IPS DF 4.7 (cell line): ENCODE measurements around the gene CTSW.

ENCODE experiments used
- DNase-seq: peaks from one replicate; pipeline ENCODE4 v3.0.0-alpha.2; 2013; ENCODE audit warnings: low spot score; ENCODE audit errors: extremely low read depth

Gene CTSW

GRCh38 chr11:65867284-65868071 is 12.2 kb upstream of the CTSW start:
- no peak for DNase-seq

DNA sequence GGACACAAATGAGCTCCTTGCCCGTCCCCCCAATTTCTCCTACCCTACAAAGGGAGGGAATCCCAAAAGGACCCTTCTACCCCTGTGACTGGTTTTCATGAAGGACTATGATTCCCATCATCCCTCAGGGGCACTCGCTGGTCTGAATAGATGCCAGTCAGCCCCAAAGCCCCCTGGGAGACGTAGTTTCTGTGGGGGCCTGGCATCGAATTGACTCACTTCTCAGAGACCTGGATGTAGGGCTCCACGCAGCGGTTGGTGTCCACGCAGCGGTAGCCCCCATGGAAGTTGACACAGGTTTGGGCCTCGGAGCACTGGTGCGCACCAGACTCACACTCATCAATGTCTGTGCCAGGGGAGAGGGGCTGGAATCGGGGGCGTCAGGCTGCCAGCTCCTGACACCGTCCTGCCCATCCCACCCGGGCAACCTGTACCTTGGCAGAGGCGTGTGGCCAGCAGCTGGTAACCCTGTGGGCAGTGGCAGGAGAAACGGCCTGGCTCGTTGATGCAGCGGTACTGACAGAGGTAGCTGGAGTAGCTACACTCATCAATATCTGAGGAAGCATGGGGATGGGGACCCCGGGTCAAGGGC is 11.5 kb upstream of the CTSW start:
- no peak for DNase-seq

GRCh38 chr11:65868907-65869306 is 10.7 kb upstream of the CTSW start:
- DNase-seq = no peak

DNA sequence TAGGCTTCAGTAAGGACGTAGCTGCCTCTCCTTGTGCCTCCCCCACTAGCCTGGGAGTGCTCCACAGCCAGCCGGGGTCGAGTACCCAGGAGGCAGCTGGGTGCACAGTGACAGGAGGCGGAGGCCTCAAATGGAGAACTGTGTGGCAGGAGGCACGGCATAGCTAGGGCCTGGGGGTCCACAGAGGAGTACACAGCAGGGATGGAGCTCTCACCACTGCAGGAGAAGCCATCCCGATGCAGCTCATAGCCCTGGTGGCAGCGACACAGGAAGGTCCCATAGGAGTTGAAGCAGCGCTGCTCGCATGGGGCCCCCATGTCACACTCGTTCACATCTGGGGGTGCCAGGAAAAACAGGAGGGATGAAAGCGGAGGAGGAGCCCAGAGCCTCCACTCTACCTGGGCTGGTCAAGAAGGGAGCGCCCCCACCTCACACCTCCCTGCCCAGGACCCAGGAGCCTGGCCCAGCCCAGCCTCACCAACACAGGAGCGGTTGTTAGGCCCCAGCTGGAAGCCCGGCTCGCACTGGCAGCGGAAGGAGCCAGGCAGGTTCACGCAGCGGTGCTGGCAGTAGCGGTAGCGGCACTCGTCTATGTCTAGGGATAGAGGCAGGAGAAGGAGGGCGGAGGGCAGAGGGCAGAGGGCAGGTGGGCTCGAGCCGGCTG is 9.9 kb upstream of the CTSW start:
- DNase-seq = no peak

DNA sequence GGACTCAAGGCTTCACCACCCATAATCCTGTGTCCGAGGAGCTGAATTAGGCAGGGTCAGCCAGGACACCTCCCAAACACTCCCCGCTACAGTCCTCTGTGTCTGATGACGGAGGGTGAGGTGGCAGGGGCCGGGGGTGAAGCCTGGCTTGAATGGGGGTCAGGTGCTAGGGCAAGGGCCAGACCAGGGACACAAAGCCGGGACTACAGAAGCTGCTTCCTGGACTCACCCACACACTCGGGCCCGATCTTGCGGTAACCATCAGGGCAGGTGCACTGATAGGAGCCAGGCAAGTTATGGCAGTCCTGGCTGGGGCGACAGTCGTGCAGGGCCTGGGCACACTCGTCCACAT is 9.4 kb upstream of the CTSW start:
- no peak for DNase-seq

DNA sequence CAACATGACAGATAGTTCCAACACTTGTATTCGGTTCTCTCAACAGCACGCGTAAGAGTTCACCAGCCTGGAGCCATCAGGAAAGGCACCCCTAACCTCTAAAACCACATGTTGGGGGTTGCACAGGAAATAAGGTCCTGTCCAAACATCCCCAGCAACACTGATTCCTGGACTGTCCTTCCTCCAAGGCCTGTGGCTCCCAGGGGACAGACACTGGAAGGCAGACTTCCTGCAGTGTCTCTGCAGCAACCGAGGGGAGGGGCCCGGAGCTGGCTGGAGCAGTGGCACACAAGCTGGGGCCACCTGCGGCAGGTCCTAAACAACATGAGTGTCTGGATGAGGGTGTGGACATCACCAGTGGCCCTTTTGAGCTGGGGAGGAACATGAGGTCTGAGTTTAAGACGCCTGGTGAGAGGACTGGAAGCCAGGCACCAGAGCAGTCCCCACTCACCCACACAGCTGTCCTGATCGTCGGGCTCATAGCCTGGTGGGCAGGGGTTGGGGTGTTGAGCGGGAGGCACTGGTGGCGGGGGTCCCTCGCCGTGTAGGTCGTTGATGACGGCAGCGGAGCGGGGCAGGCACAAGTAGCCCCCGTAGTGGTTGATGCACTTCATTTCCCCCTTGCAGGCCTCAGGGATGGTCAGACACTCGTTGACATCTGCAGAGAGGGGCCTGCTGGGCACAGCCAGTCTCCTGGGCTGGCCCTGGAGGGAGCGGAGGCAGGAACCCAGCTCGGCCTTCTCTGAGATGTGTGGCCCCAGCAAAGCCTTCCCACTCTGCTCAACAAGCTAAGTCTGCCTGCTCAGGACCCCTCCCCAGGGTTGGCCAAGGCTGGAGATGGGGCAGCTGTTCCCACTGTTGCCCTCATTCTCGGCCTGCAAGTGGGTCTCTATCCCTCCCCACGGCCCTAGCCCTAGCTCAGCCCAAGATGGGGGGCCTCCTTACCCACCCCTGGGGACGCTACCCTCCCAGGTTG is 8.6 kb upstream of the CTSW start:
- DNase-seq = no peak

GRCh38 chr11:65871811-65872548 is 7.7 kb upstream of the CTSW start:
- DNase-seq = no peak

DNA sequence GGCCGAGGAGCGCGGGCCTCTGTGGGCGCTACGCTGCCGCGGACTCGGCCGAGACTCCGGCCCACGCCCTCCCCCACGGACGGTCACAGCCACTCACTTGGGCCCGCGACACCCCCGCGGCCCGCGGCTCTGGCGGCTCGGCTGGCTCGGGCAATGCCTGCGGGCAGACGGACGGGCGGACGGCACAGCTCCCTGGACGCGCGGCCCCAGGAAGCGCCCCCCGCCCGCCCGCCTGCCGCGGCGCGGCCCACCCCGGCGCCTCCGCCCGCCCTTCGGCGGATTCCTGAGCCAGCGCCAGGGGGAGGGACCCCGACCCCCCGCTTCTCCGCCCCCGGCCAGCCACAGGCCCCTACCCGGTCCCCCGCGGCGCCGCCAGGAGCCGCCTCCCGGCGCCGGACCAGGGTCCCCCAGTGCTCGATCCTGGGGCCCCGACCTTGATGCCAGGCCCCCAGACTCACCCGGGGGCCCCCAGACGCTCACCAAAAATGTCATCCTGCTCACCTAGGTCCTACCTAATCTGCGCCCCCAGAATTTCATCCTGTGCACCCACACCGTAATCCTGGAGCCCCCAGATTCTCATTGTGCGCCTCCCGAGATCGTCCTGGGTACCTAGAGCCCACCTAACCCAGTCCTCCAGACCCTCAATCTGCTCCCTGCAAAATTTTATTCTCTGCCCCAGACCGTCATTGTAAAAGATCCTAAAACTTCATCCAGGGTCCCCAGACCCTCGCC is 6.9 kb upstream of the CTSW start, which contains the start of gene EFEMP2:
Gene EFEMP2 (minus strand): TSS at position 215 of the 732 bp plus-strand sequence. CDS start 446 bp downstream, outside the sequence.
- DNase-seq = no peak

DNA sequence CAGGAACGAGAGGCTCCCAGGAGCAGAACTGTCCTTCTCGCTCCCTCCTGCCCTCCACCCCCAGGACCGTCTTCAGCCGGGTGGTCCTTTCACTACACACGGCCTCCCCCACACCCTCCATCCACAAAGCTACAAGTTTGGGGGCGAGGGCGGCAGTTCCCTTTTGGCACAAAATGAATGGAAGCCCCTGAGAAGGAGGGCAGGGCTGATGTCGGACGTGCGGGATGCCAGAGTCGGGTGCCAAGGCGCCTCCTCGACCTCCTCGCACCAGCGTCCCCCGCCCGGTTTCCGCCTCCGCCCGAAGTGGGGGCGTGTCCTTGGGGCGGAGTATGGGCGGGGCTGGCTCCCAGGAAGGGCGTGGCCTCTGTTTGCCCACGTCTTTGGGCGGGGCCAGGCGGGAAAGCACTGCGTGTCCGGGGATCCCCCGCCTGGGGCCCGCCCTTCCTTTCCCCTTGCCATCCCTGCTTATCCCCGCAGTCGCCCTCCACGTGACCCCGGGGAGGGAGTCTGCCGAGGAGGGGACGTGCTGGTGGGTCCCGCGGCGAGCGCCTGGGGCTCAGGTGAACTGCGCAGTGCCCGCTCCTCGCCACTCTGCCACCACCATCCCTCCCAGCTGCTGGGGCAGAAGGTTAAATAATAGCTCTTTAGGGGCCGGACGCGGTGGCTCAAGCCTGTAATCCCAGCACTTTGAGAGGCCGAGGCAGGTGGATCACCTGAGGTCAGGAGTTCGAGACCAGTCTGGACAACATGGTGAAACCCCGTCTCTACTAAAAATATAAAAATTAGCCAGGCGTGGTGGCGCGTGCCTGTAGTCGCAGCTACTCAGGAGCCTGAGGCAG is 6.1 kb upstream of the CTSW start:
- DNase-seq = no peak

GRCh38 chr11:65880027-65880426 is 390 bp downstream of the CTSW start:
- no peak for DNase-seq

- no peak for DNase-seq
These were observed 1.3 kb downstream of the CTSW start for GRCh38 chr11:65880844-65881421.

GRCh38 chr11:65882120-65883057 is 2.8 kb downstream of the CTSW start:
- DNase-seq = no peak

- DNase-seq = no peak
These were observed 3.6 kb downstream of the CTSW start for GRCh38 chr11:65883058-65883761.

DNA sequence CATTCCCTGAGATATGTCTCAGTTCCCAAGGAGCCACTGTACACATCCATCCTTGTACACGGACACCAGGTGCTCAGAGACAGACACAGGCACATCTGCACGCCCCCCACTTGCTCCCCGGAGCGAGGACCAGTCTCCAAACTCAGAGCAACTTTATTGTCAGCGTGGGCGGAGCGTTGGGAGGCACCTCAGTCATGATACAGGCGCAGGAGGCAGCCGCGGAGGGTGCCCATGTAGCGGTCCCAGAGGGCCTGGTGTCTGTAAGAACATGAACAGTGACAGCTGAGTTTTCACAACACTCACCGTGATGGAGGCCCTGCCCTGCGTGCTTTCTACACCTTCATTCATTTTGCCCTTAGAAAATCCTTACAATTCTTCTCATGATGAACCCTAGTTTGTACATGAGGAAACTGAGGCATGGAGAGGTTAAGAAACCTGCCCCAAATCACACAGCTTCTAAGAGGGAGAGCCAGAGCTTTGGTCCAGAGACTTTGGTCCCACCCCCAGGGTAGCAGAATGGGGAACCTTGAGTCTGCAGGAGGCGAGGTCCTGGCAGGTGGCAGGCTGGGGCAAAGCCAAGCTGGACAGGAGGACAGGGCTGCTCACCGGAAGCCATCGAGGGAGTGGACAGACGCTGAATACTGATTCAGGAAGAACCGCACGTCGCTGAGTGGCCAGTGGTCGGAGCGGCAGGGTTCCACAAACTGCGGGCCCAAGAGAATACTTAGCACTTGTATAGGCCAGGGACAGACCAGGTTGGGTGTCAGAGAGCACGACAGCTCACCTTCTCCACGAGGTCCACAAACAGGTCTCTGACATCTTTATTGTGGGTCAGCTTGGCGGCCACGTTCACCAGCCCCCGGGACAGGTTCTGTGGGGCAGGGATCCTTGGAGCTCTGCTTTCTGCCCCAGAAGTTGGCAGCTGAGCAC is 4.4 kb downstream of the CTSW start:
- no peak for DNase-seq

DNA sequence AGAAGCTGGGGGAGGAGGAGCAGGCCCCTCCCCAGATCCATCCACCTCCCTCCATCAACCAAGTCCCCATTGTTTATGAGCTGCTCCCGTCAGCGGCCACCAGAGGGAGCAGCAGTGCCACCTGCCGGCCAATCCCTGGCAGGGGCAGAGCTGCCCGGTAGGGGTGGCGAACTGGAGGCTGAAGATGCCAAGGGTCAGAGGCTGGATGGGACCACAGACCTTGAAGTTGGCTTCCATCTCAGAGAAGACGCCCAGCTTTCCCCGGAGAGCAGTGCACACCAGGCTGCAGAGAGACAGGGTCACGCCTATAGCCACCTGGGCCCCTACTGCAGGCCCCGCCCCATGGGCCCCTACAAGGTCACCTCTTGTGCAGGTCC is 5.1 kb downstream of the CTSW start:
- DNase-seq = no peak

GRCh38 chr11:65885231-65885630 is 5.6 kb downstream of the CTSW start:
- no peak for DNase-seq
